ENCODE results near the gene SNX5.

SNX5 gene

GRCh38 chr20:17916433-17916891 lies 52.1 kb downstream of the SNX5 start:
- no peak for DNase-seq (ENCODE audit: low read depth)

GRCh38 chr20:17914957-17915356 lies 53.6 kb downstream of the SNX5 start:
- no peak for DNase-seq (ENCODE audit: low read depth)

- DNase-seq (ENCODE audit: low read depth), result no peak
Observed at GRCh38 chr20:17912916-17913315, 55.7 kb downstream of the SNX5 start.

GRCh38 chr20:17911927-17912326 lies 56.7 kb downstream of the SNX5 start:
- no peak for DNase-seq (ENCODE audit: low read depth)

GRCh38 chr20:17910828-17911294 lies 57.7 kb downstream of the SNX5 start:
- DNase-seq (ENCODE audit: low read depth), result no peak

GRCh38 chr20:17909869-17910321 lies 58.7 kb downstream of the SNX5 start:
- DNase-seq (ENCODE audit: low read depth), result no peak

- no peak for DNase-seq (ENCODE audit: low read depth)
Observed at GRCh38 chr20:17905544-17905943, 63.0 kb downstream of the SNX5 start.

- no peak for DNase-seq (ENCODE audit: low read depth)
Observed at GRCh38 chr20:17904027-17904426, 64.6 kb downstream of the SNX5 start.

- DNase-seq (ENCODE audit: low read depth), result no peak
Observed at GRCh38 chr20:17902531-17903083, 66.0 kb downstream of the SNX5 start.

GRCh38 chr20:17901971-17902370 lies 66.6 kb downstream of the SNX5 start:
- DNase-seq (ENCODE audit: low read depth), result no peak

- DNase-seq (ENCODE audit: low read depth), result peak; percentile 15
Observed at GRCh38 chr20:17898548-17898994, 70.0 kb downstream of the SNX5 start.

- no peak for DNase-seq (ENCODE audit: low read depth)
Observed at GRCh38 chr20:17897566-17898307, 70.9 kb downstream of the SNX5 start.

GRCh38 chr20:17896771-17897369 lies 71.7 kb downstream of the SNX5 start:
- DNase-seq (ENCODE audit: low read depth), result no peak

GRCh38 chr20:17896193-17896723 lies 72.3 kb downstream of the SNX5 start:
- no peak for DNase-seq (ENCODE audit: low read depth)

- DNase-seq (ENCODE audit: low read depth), result peak; percentile 19
Observed at GRCh38 chr20:17895641-17896171, 72.9 kb downstream of the SNX5 start.

- DNase-seq (ENCODE audit: low read depth), result no peak
Observed at GRCh38 chr20:17893445-17893844, 75.1 kb downstream of the SNX5 start.

GRCh38 chr20:17892189-17892938 lies 76.2 kb downstream of the SNX5 start:
- DNase-seq (ENCODE audit: low read depth), result no peak
